ENCODE data around the gene ZFAND6. TPM values are rescaled to one million over a fixed set of nuclear protein-coding genes. Genes with fewer than 3 reads are reported as not detected.

ZFAND6 gene
- total RNA-seq, 1 experiment from 2014 or later = 57.6 TPM

- TF ChIP-seq CTCF (IDR thresholded peaks at IDR 0.05; ENCODE audit: unreplicated experiment) = no peak
- H3K4me1 Mint-ChIP-seq (ENCODE audit: insufficient read depth, unreplicated experiment) = peaks cover 27% of the 10 kb centered on the region
- no peaks in the 10 kb centered on the region for H3K9me3 Mint-ChIP-seq (ENCODE audit: unreplicated experiment)
- ChIA-PET POLR2A (no interaction called here), CTCF (no interaction called here)
- no TSS peak for BruUV-seq (replicated peaks)
- H3K27me3 Mint-ChIP-seq (ENCODE audit: insufficient read depth, unreplicated experiment) = no peaks in the 10 kb centered on the region
- peaks cover 9% of the 10 kb centered on the region for H3K36me3 Mint-ChIP-seq (ENCODE audit: insufficient read depth, unreplicated experiment)
- intact Hi-C loops (cut with micrococcal nuclease) = loop anchor here (5.0 to 10.0 kb wide), 2 partner anchors 145 to 273 kb away; partner anchors contain the start of gene MTHFS
- H3K4me3 Mint-ChIP-seq (ENCODE audit: unreplicated experiment) = no peak overlapping the region
- no peak overlapping the region for H3K27ac Mint-ChIP-seq (ENCODE audit: low read depth, unreplicated experiment)
- no peak for DNase-seq (ENCODE audit: unreplicated experiment)
Measured at GRCh38 chr15:80169768-80170357, 110.4 kb downstream of the ZFAND6 start.

- Mint-ChIP-seq H3K4me3 (ENCODE audit: unreplicated experiment) (no peak overlapping the region), H3K9me3 (ENCODE audit: unreplicated experiment) (no peaks in the 10 kb centered on the region), H3K4me1 (ENCODE audit: insufficient read depth, unreplicated experiment) (peaks cover 31% of the 10 kb centered on the region), H3K27ac (ENCODE audit: low read depth, unreplicated experiment) (no peak overlapping the region), H3K36me3 (ENCODE audit: insufficient read depth, unreplicated experiment) (peaks cover 9% of the 10 kb centered on the region), H3K27me3 (ENCODE audit: insufficient read depth, unreplicated experiment) (no peaks in the 10 kb centered on the region)
- no peak for DNase-seq (ENCODE audit: unreplicated experiment)
- ChIA-PET CTCF (no interaction called here), POLR2A (no interaction called here)
- BruUV-seq (replicated peaks) = no TSS peak
- intact Hi-C loops (cut with micrococcal nuclease) = loop anchor here (5.0 to 10.0 kb wide), 2 partner anchors 144 to 273 kb away; partner anchors contain the start of gene MTHFS
- no peak for TF ChIP-seq CTCF (IDR thresholded peaks at IDR 0.05; ENCODE audit: unreplicated experiment)
Measured at GRCh38 chr15:80170596-80170995, 111.1 kb downstream of the ZFAND6 start.

- peaks cover 43% of the 10 kb centered on the region for H3K4me1 Mint-ChIP-seq (ENCODE audit: insufficient read depth, unreplicated experiment)
Measured at GRCh38 chr15:80171787-80172186, 112.3 kb downstream of the ZFAND6 start.

More at GRCh38 chr15:80171787-80172186, 112.3 kb downstream of the ZFAND6 start:
- Mint-ChIP-seq H3K4me3 (ENCODE audit: unreplicated experiment) (no peak overlapping the region), H3K27me3 (ENCODE audit: insufficient read depth, unreplicated experiment) (no peaks in the 10 kb centered on the region), H3K27ac (ENCODE audit: low read depth, unreplicated experiment) (no peak overlapping the region), H3K9me3 (ENCODE audit: unreplicated experiment) (no peaks in the 10 kb centered on the region), H3K36me3 (ENCODE audit: insufficient read depth, unreplicated experiment) (peaks cover 14% of the 10 kb centered on the region)
- TF ChIP-seq CTCF (IDR thresholded peaks at IDR 0.05; ENCODE audit: unreplicated experiment) = no peak
- ChIA-PET POLR2A (interaction anchor here (0.7 to 3.8 kb wide), 3 partner anchors 14 to 112 kb away, joined by 4 to 35 read pairs (median 14); partner anchors contain the start of gene ZFAND6), CTCF (interaction anchor here (0.6 to 3.5 kb wide), 11 partner anchors 81 to 832 kb away, joined by 3 to 13 read pairs (median 3); partner anchors contain the start of gene ZFAND6)
- intact Hi-C loops (cut with micrococcal nuclease) = loop anchor here (2.0 to 10.0 kb wide), 3 partner anchors 111 to 274 kb away; partner anchors contain the start of gene MTHFS
- no peak for DNase-seq (ENCODE audit: unreplicated experiment)
- BruUV-seq (replicated peaks) = no TSS peak

Measured in MCF 10A (cell line).